Stomach (tissue), 9 donors: ENCODE data around the gene NR5A1. TPM values are rescaled to one million over a fixed set of nuclear protein-coding genes. Genes with fewer than 3 reads are reported as not detected.

Experiments
- DNase-seq, 2 donors: peaks; one replicate each; pipeline versions ENCODE4 v3.0.0 to v3.0.0-alpha.2; 2013 to 2019
- H3K27ac ChIP-seq, 5 donors: fragments of 200-600 bp in 4 of 5; sonication (generic) in 4 of 5; one replicate each; pipeline ENCODE4 v1.5.1; 2013 to 2019; ENCODE audit warnings: mild to moderate bottlenecking in 1 of 5, moderate library complexity in 1 of 5
- H3K27me3 ChIP-seq, 3 donors: fragments of 200-600 bp; sonication (generic); one replicate each; pipeline ENCODE4 v1.5.1; 2017 to 2019; ENCODE audit warnings: mixed run types in 1 of 3
- H3K36me3 ChIP-seq, 4 donors: fragments of 200-600 bp; sonication (generic); 1 replicate in 3 of 4; 2 replicates in 1 of 4; pipeline ENCODE4 v1.5.1; 2016 to 2019
- H3K4me1 ChIP-seq, 4 donors: fragments of 200-600 bp; sonication (generic); one replicate each; pipeline ENCODE4 v1.5.1; 2016 to 2019
- H3K4me3 ChIP-seq, 4 donors: fragments of 200-600 bp; sonication (generic) in 3 of 4; one replicate each; pipeline ENCODE4 v1.5.1; 2016 to 2019; ENCODE audit warnings: mild to moderate bottlenecking in 1 of 4
- H3K9me3 ChIP-seq, 4 donors: fragments of 200-600 bp; sonication (generic); one replicate each; pipeline ENCODE4 v1.5.1; 2016 to 2019
- EP300 ChIP-seq: sonication (generic); formaldehyde crosslinking; IDR thresholded peaks from one replicate; pipeline ENCODE4 v1.6.1; 2017; ENCODE audit warnings: antibody characterized with exemption
- POLR2A ChIP-seq, 4 donors: fragments of 450-650 bp; IDR thresholded peaks; one replicate each; pipeline ENCODE4 v1.6.1; 2016; ENCODE audit warnings: antibody characterized with exemption in 4 of 4, control low read depth in 2 of 4, mild to moderate bottlenecking in 1 of 4, moderate library complexity in 1 of 4
- POLR2AphosphoS5 ChIP-seq, 3 donors: sonication (generic); formaldehyde crosslinking; IDR thresholded peaks; one replicate each; pipeline ENCODE4 v1.6.1; 2016; ENCODE audit warnings: antibody characterized with exemption in 3 of 3
- WGBS, 5 donors: extraction: QIAGEN DNeasy Blood & Tissue Kit in 3 of 5; methylation state at CpG; one replicate each; pipeline versions ENCODE4 v1.1.5 to v1.1.7; 2013 to 2018; 5-methylcytosine and 5-hydroxymethylcytosine counted together
- intact Hi-C: fragments of 100-400 bp; cut with DNase I; formaldehyde crosslinking; loops from one replicate; pipeline ENCODE4 v1.15.1; 2023; ENCODE audit warnings: low total_unique reads
- polyA plus RNA-seq, 3 donors: library from polyadenylated mRNA; stranded (reverse); fragments of 200-250 nt; gene quantifications; one replicate each; pipeline ENCODE4 v1.2.3, GENCODE V29; 2013
- total RNA-seq, 5 donors: library from RNA; depleted of rRNA; stranded (reverse); fragments of >200 nt; gene quantifications; one replicate each; pipeline versions ENCODE4 v1.1.0 to v1.2.3, GENCODE V29; 2014 to 2016
- TF ChIP-seq, protein P1 (sequence below), 7 experiments: fragments of 450-650 bp in 4 of 7; fragments of 200-600 bp in 3 of 7; sonication (generic) in 3 of 7; IDR thresholded peaks; one replicate each; pipeline ENCODE4 v1.5.1; 2016 to 2019; ENCODE audit warnings: antibody characterized with exemption in 7 of 7, control low read depth in 2 of 7, mild to moderate bottlenecking in 1 of 7
- donor health status: healthy with polysubstance abuse.
- donor health status: Bipolar disorder and iron deficiency.
- donor health status: healthy.

NR5A1 gene
- total and polyA plus RNA-seq, 8 donors = 0.03 to 2.4 TPM; not detected in 6

DNA sequence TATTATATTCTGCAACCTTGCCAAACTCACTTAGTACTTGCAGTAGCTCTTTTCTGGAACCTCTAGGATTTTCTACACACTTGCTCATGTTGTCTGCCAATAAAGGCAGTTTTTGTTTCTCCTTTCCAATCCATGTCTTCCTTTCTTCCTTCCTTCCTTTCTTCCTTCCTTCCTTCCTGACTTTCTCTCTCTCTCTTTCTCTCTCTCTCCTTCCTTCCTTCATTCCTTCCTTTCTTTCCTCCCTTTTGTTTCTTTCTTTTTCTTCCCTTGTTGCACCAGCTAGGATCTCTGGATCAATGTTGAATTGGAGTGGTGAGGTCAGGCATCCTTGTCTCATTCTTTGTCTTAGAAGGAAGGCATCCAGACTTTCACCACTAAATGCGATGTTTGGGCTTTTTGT lies 44.5 kb downstream of the NR5A1 start:
- H3K4me1 ChIP-seq = no peaks in the 10 kb centered on the region
- no peak overlapping the region for H3K4me3 ChIP-seq
- H3K27me3 ChIP-seq = peaks cover 0 to 12% (median 0%) of the 10 kb centered on the region in 3 donors
- no peak for DNase-seq
- H3K9me3 ChIP-seq = no peaks in the 10 kb centered on the region
- H3K27ac ChIP-seq = no peak overlapping the region
- TF ChIP-seq POLR2AphosphoS5 (IDR thresholded peaks at IDR 0.05) = no peak
- TF ChIP-seq, protein P1, sequence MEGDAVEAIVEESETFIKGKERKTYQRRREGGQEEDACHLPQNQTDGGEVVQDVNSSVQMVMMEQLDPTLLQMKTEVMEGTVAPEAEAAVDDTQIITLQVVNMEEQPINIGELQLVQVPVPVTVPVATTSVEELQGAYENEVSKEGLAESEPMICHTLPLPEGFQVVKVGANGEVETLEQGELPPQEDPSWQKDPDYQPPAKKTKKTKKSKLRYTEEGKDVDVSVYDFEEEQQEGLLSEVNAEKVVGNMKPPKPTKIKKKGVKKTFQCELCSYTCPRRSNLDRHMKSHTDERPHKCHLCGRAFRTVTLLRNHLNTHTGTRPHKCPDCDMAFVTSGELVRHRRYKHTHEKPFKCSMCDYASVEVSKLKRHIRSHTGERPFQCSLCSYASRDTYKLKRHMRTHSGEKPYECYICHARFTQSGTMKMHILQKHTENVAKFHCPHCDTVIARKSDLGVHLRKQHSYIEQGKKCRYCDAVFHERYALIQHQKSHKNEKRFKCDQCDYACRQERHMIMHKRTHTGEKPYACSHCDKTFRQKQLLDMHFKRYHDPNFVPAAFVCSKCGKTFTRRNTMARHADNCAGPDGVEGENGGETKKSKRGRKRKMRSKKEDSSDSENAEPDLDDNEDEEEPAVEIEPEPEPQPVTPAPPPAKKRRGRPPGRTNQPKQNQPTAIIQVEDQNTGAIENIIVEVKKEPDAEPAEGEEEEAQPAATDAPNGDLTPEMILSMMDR (IDR thresholded peaks at IDR 0.05) = no peak
- no peak for TF ChIP-seq EP300
- no peak for TF ChIP-seq POLR2A (IDR thresholded peaks at IDR 0.05)
- H3K36me3 ChIP-seq = no peaks in the 10 kb centered on the region
- intact Hi-C loops = no loop called here
- WGBS, 5 donors = 78 to 86% (median 83%) methylated on average over 1 of the region's 1 CpG

DNA sequence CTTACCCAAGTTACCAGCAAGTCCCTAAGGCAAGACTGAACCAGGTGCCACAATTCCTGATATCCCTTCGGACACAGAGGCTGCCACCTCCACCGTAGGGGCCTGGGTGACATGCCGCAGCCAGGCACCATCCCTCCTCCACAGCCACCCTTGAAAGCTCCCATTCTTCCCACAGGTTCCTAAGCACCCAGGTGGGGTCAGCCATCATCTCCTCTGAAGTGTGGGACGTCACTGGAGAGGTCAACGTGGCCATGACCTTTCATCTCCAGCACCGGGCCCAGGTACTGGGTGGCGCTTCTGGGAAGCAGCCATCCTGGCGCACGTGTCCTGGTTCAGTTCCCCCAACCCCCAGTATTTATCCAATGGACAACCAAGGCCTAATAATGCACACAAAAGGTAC lies 48.8 kb downstream of the NR5A1 start:
- Histone ChIP-seq H3K9me3 (no peaks in the 10 kb centered on the region), H3K4me1 (peaks cover 0 to 5% (median 2%) of the 10 kb centered on the region in 4 donors), H3K27me3 (peaks cover 0 to 24% (median 15%) of the 10 kb centered on the region in 3 donors), H3K27ac (no peak overlapping the region), H3K36me3 (no peaks in the 10 kb centered on the region), H3K4me3 (no peak overlapping the region)
- 81 to 85% (median 84%) methylated on average over 9 of the region's 9 CpGs for WGBS, 5 donors
- intact Hi-C loops = no loop called here
- TF ChIP-seq POLR2A (IDR thresholded peaks at IDR 0.05) (no peak), EP300 (no peak), POLR2AphosphoS5 (IDR thresholded peaks at IDR 0.05) (no peak)
- TF ChIP-seq, protein P1 (IDR thresholded peaks at IDR 0.05) = no peak
- DNase-seq = no peak

DNA sequence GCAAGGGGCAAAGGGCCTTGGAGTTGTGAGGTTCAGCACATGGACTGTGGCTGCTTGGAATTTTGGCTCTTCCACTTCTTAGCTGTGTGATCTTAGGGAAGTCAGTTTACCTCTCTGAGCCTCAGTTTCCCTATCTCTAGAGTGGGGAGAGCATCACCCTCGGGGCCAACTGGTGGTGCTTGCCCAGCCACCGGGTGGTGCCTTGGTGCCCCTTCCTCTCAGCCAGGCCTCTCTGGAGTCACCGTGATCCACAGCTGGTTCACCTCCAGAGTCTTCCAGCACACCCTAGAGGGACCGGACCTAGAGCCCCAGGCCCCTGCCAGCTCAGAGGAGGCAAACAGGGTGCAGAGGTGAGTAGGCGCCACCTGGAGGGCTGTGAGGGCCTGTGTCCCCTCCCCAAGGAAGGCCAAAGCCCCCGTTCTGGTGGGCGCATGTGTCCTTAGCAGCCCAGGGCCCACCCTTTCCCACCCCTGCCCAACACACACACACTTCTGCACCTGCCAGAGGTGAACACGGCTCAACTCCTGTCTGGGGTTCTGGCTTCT lies 49.2 kb downstream of the NR5A1 start:
- TF ChIP-seq POLR2A (IDR thresholded peaks at IDR 0.05) (no peak), POLR2AphosphoS5 (IDR thresholded peaks at IDR 0.05) (no peak), EP300 (no peak)
- TF ChIP-seq, protein P1 (IDR thresholded peaks at IDR 0.05) = no peak
- intact Hi-C loops = no loop called here
- H3K27me3 ChIP-seq = peaks cover 0 to 29% (median 19%) of the 10 kb centered on the region in 3 donors
- H3K4me1 ChIP-seq = peaks cover 4 to 10% (median 6%) of the 10 kb centered on the region in 4 donors
- H3K36me3 ChIP-seq = no peaks in the 10 kb centered on the region
- WGBS, 5 donors = 65 to 84% (median 73%) methylated on average over 7 to 8 of the region's 8 CpGs
- no peak overlapping the region for H3K4me3 ChIP-seq
- H3K27ac ChIP-seq = no peak overlapping the region
- H3K9me3 ChIP-seq = no peaks in the 10 kb centered on the region
- DNase-seq = no peak

DNA sequence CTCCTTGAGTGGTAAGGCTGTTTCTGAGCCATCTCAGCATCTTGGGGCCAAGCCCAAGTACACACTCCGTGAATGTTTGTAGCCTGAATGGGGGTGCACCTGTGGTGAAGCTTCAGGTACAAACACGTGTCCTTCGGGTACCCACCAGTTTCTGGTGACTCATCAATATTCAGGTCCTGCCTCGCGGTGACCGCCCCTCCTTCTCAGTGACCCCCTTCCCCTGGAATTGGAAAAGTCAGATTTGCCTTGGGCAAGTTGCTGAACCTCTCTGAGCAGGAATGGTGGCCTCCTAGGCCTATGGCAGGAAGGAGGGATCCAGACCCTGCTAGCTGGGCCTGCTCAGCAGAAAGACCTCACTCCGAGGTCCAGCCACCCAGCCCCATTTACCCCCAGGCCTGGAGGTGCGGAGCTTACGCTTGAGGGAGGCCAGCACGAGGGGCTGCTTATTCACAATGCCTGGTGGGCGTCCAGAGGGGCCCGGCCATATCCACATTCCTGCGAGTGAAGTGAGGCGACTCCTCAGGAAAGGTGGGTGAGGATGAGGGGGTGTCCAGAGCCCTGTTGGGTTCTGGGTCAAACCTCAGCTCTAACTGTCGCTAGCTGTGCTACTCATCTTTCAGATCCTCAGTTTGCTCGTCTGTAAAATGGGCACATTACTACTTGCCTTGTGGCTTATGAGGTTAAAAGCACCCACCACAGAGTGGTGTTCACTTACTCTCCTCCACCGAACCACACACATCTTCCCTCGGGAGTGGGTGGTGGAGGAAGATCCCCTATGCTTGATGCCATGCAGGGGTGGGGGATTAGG lies 49.9 kb downstream of the NR5A1 start:
- peaks cover under 1 to 35% (median 26%) of the 10 kb centered on the region in 3 donors for H3K27me3 ChIP-seq
- H3K27ac ChIP-seq = no peak overlapping the region
- no peak for DNase-seq
- peaks cover 4 to 12% (median 8%) of the 10 kb centered on the region in 4 donors for H3K4me1 ChIP-seq
- WGBS, 5 donors = 74 to 86% (median 79%) methylated on average over 17 to 18 of the region's 18 CpGs
- intact Hi-C loops = no loop called here
- H3K9me3 ChIP-seq = no peaks in the 10 kb centered on the region
- TF ChIP-seq EP300 (no peak), POLR2A (IDR thresholded peaks at IDR 0.05) (no peak), POLR2AphosphoS5 (IDR thresholded peaks at IDR 0.05) (no peak)
- TF ChIP-seq, protein P1 (IDR thresholded peaks at IDR 0.05) = no peak
- H3K36me3 ChIP-seq = no peaks in the 10 kb centered on the region
- no peak overlapping the region for H3K4me3 ChIP-seq
